Astrocyte (in vitro differentiated cells and primary cell): ENCODE measurements around the gene CEP57.

Source experiments
- CTCF ChIP-seq: IDR thresholded peaks from 2 replicates; pipeline ENCODE4 v1.5.1; 2011; ENCODE audit warnings: low read depth, mild to moderate bottlenecking, inconsistent platforms, low read length, moderate library complexity; ENCODE audit not compliant: insufficient read depth
- EZH2 ChIP-seq: IDR thresholded peaks from 2 replicates; pipeline ENCODE4 v1.6.1; 2012; ENCODE audit warnings: mild to moderate bottlenecking, low read length, inconsistent platforms; ENCODE audit not compliant: insufficient read depth

DNA sequence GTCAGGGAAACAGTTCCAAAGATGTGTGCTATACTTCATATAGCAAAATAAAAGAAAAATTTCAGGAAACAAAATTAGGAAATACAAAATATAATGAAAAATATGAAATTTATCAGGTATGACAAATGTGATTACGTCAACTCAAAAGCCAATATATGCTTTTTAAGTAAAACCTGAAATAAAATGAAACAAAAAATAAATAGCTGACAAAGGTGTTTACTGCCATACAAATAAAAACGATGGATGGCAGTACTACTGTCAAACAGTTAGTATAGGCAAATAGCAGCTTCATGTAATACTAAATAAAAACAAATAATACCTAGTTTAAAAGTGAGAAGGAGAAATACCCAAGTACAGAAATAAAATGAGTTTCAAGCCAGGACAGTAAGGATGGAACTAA is 13.7 kb downstream of the CEP57 start:
- TF ChIP-seq CTCF: no peak
- TF ChIP-seq EZH2: no peak
